ENCODE measurements around the gene TGM3. TPM values are rescaled to one million over a fixed set of nuclear protein-coding genes. Genes with fewer than 3 reads are reported as not detected.
A peak's percentile ranks its signal among the peaks of the same experiment; 100 is the strongest.

TGM3 gene
- total RNA-seq, 1 donor from 2014 or later: not detected

- Histone ChIP-seq H3K4me1 (no peaks in the 10 kb centered on the region), H3K27me3 (no peaks in the 10 kb centered on the region), H3K27ac (no peak overlapping the region), H3K4me3 (no peak overlapping the region), H3K36me3 (no peaks in the 10 kb centered on the region), H3K9me3 (no peaks in the 10 kb centered on the region)
- DNase-seq (ENCODE audit: low spot score in 2 of 2): no peak
- no peak for TF ChIP-seq CTCF (IDR thresholded peaks at IDR 0.05)
- intact Hi-C loops (cut with DNase I): no loop called here
These were observed 15.5 kb downstream of the TGM3 start for GRCh38 chr20:2311329-2311728.

- TF ChIP-seq CTCF (IDR thresholded peaks at IDR 0.05): no peak
- intact Hi-C loops (cut with DNase I): no loop called here
- Histone ChIP-seq H3K4me1 (no peaks in the 10 kb centered on the region), H3K4me3 (no peak overlapping the region), H3K27ac (no peak overlapping the region), H3K27me3 (no peaks in the 10 kb centered on the region), H3K36me3 (no peaks in the 10 kb centered on the region), H3K9me3 (no peaks in the 10 kb centered on the region)
- DNase-seq (ENCODE audit: low spot score in 2 of 2): no peak
These were observed 17.1 kb downstream of the TGM3 start for GRCh38 chr20:2312876-2313275.

- no peak for TF ChIP-seq CTCF (IDR thresholded peaks at IDR 0.05)
These were observed 17.5 kb downstream of the TGM3 start for GRCh38 chr20:2313316-2313715.

GRCh38 chr20:2314759-2315439, 19.1 kb downstream of the TGM3 start:
- Histone ChIP-seq H3K27me3 (no peaks in the 10 kb centered on the region), H3K36me3 (no peaks in the 10 kb centered on the region), H3K4me1 (no peaks in the 10 kb centered on the region), H3K4me3 (no peak overlapping the region), H3K9me3 (no peaks in the 10 kb centered on the region), H3K27ac (no peak overlapping the region)
- intact Hi-C loops (cut with DNase I): no loop called here
- DNase-seq (ENCODE audit: low spot score in 2 of 2): peak in 1 of 2 donors; percentile 66
- TF ChIP-seq CTCF (IDR thresholded peaks at IDR 0.05): no peak

More at GRCh38 chr20:2313316-2313715, 17.5 kb downstream of the TGM3 start:
- Histone ChIP-seq H3K9me3 (no peaks in the 10 kb centered on the region), H3K27ac (no peak overlapping the region), H3K4me1 (no peaks in the 10 kb centered on the region), H3K27me3 (no peaks in the 10 kb centered on the region), H3K36me3 (no peaks in the 10 kb centered on the region), H3K4me3 (no peak overlapping the region)
- intact Hi-C loops (cut with DNase I): no loop called here
- DNase-seq (ENCODE audit: low spot score in 2 of 2): no peak

GRCh38 chr20:2315440-2315778, 19.6 kb downstream of the TGM3 start:
- Histone ChIP-seq H3K4me1 (no peaks in the 10 kb centered on the region), H3K36me3 (no peaks in the 10 kb centered on the region)
- no peak for TF ChIP-seq CTCF (IDR thresholded peaks at IDR 0.05)

More at GRCh38 chr20:2315440-2315778, 19.6 kb downstream of the TGM3 start:
- no peaks in the 10 kb centered on the region for H3K9me3 ChIP-seq
- no peak overlapping the region for H3K4me3 ChIP-seq
- intact Hi-C loops (cut with DNase I): no loop called here
- H3K27ac ChIP-seq: no peak overlapping the region
- no peak for DNase-seq (ENCODE audit: low spot score in 2 of 2)
- H3K27me3 ChIP-seq: no peaks in the 10 kb centered on the region
